Adrenal gland (tissue), 12 donors: ENCODE measurements around the gene TUBGCP6. TPM values are rescaled to one million over a fixed set of nuclear protein-coding genes. Genes with fewer than 3 reads are reported as not detected.

ENCODE experiments used
- DNase-seq, 7 donors: peaks; one replicate each; pipeline ENCODE4 v3.0.0-alpha.2; 2019 to 2020
- H3K27ac ChIP-seq, 5 donors: fragments of 200-600 bp; sonication (generic) in 4 of 5; 1 replicate in 3 of 5; 2 replicates in 2 of 5; pipeline versions ENCODE4 v1.5.1 to v1.8.0; 2016 to 2020; ENCODE audit warnings: mild to moderate bottlenecking in 1 of 5
- H3K27me3 ChIP-seq: fragments of 200-600 bp; 2 replicates; pipeline ENCODE4 v1.8.0; 2021
- H3K36me3 ChIP-seq, 2 donors: fragments of 200-600 bp; replicated peaks in 1 of 2; 1 replicate in 1 of 2; 2 replicates in 1 of 2; pipeline versions ENCODE4 v1.5.1 to v1.8.0; 2018 to 2022
- H3K4me1 ChIP-seq, 2 donors: fragments of 200-600 bp; replicated peaks in 1 of 2; 1 replicate in 1 of 2; 2 replicates in 1 of 2; pipeline versions ENCODE4 v1.5.1 to v1.8.0; 2018 to 2021
- H3K4me3 ChIP-seq, 4 donors: fragments of 200-600 bp; sonication (generic) in 3 of 4; one replicate each; pipeline ENCODE4 v1.5.1; 2016 to 2018
- H3K9me3 ChIP-seq, 3 donors: fragments of 200-600 bp; sonication (generic) in 1 of 3; replicated peaks in 1 of 3; 1 replicate in 2 of 3; 2 replicates in 1 of 3; pipeline versions ENCODE4 v1.5.1 to v1.8.0; 2016 to 2021
- CTCF ChIP-seq, 6 experiments: fragments of 450-650 bp in 4 of 6; fragments of 200-600 bp in 2 of 6; sonication (generic) in 1 of 6; IDR thresholded peaks; 1 replicate in 5 of 6; 2 replicates in 1 of 6; pipeline versions ENCODE4 v1.5.1 to v1.8.0; 2016 to 2021; ENCODE audit warnings: antibody characterized with exemption in 6 of 6, mild to moderate bottlenecking in 2 of 6, moderate library complexity in 1 of 6
- POLR2A ChIP-seq, 2 donors: fragments of 450-650 bp; IDR thresholded peaks; one replicate each; pipeline ENCODE4 v1.6.1; 2017; ENCODE audit warnings: antibody characterized with exemption in 2 of 2, mild to moderate bottlenecking in 2 of 2, moderate library complexity in 1 of 2
- WGBS, 4 donors: extraction: QIAGEN DNeasy Blood & Tissue Kit in 2 of 4; methylation state at CpG; one replicate each; pipeline versions ENCODE4 v1.1.5 to v1.1.7; 2013 to 2017; 5-methylcytosine and 5-hydroxymethylcytosine counted together
- intact Hi-C, 2 donors: fragments of 100-400 bp; cut with DNase I; formaldehyde crosslinking; loops; one replicate each; pipeline versions ENCODE4 v1.14.1 to v1.15.0; 2022 to 2023
- polyA plus RNA-seq, 3 donors: library from polyadenylated mRNA; stranded (reverse); fragments of 200-250 nt in 2 of 3; fragments of 350-450 nt in 1 of 3; fragmentation: Illumina TruSeq in 1 of 3; extraction: RNeasy Lipid Tissue Mini Kit (QIAGEN cat#74804) in 1 of 3; gene quantifications; one replicate each; pipeline ENCODE4 v1.2.3, GENCODE V29; 2013 to 2014
- total RNA-seq, 9 donors: library from RNA; depleted of rRNA in 4 of 9; stranded (reverse); fragments of >200 nt in 4 of 9; fragments of 120-200 nt in 1 of 9; fragmentation: NEBNext Ultra II Directional in 1 of 9; extraction: Animal tissue kit (Norgen Biotek cat#: 25700) in 1 of 9; gene quantifications; one replicate each; pipeline versions ENCODE4 v1.1.0 to v1.2.4, GENCODE V29; 2013 to 2023
- donor health status: healthy with polysubstance abuse.
- donor health status: Bipolar disorder and iron deficiency.
- donor health status: DM: yes; HTN: yes; CAD: no.
- donor health status: DM: no; HTN: no; CAD: no.
- donor health status: DM: no; HTN: no; CAD: no.
- donor health status: DM: yes; HTN: yes; CAD: no.

The TUBGCP6 gene
- total and polyA plus RNA-seq, 12 donors: 8.3 to 171 (median 47.4) TPM

DNA sequence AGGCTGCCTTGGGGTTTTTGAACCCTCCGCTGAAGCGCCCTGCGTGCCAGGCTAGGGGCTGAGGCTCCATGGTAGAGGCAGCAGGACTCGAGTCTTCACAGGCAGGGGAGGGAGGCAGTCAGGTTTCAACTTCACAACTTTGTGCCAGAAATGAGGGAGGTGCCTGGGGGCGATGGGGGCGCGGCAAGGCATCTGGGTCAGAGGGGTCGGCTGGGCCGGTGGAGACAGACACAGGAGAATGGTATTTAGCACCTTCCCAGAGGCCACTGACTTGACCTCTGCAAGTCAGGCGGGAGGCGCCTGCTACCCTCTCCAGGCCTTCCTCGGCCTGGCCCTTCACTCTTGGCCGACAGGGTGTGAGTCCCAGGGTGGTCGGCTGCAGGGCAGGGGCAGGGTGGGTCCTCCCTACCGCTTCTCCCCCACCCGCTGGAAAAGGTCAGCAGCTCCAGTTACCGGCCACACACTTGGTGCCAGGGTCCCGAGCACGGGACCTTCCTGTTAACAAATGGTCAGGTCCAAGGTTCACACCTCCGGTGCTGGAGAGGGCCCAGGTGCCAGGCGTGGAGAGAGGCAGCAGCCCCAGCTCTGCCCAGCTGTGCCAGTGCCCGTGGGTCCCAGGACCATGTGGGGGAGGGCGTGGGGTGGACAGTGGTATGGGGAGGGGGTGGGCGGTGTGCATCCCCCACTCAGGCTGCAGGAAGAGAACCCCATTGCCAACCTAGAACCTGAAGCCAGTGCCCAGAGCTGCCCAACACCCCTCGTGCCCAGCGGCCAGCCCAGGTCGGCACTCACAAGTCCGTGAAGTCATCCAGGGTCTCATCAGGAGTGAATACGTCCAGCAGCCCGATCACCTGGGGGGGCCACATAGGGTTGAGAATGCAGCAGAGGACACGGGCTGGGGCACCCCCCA is 12.9 kb upstream of the TUBGCP6 start:
- Histone ChIP-seq H3K36me3 (no peaks in the 10 kb centered on the region), H3K4me1 (no peaks in the 10 kb centered on the region), H3K27ac (no peak overlapping the region), H3K9me3 (no peaks in the 10 kb centered on the region), H3K27me3 (no peaks in the 10 kb centered on the region), H3K4me3 (no peak overlapping the region)
- DNase-seq: no peak
- TF ChIP-seq CTCF (IDR thresholded peaks at IDR 0.05) (no peak), POLR2A (IDR thresholded peaks at IDR 0.05) (no peak)
- WGBS, 4 donors: 70 to 81% (median 75%) methylated on average over 16 to 31 of the region's 31 CpGs
- intact Hi-C loops: loop anchor here in 1 of 2 donors (10.0 kb wide), 1 partner anchor 357 kb away; no protein-coding TSS in a partner anchor

DNA sequence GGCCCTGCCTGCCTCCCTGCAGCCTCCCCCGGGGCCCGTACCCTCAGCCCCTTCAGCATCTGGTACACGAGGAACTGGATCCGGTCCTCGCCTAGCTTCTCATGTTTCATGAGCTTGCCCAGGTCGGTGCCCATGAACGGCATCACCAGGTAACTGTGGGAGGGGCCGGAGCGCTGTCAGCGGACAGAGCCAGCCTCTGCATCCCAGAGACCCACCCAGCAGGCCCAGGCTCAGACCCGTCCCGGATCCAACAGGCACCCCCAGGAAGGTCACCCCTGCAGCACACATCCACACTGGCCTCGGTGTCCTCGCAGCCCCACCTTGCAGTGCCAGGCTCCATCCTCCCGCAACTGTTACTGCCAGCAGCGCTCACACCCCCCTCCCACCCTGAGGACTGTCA is 12.2 kb upstream of the TUBGCP6 start:
- no peak for DNase-seq
- H3K4me3 ChIP-seq: no peak overlapping the region

GRCh38 chr22:50256258-50256862 is 11.5 kb upstream of the TUBGCP6 start:
- TF ChIP-seq CTCF (IDR thresholded peaks at IDR 0.05) (no peak), POLR2A (IDR thresholded peaks at IDR 0.05) (no peak)
- no peak overlapping the region for H3K27ac ChIP-seq
- peaks cover 5 to 6% of the 10 kb centered on the region in 2 donors for H3K4me1 ChIP-seq
- H3K9me3 ChIP-seq: no peaks in the 10 kb centered on the region
- H3K4me3 ChIP-seq: no peak overlapping the region
- intact Hi-C loops: loop anchor here in 1 of 2 donors (10.0 kb wide), 1 partner anchor 358 kb away; no protein-coding TSS in a partner anchor
- H3K36me3 ChIP-seq: no peaks in the 10 kb centered on the region
- DNase-seq: no peak
- H3K27me3 ChIP-seq: no peaks in the 10 kb centered on the region
- 65 to 87% (median 79%) methylated on average over 6 to 12 of the region's 12 CpGs for WGBS, 4 donors

More for the DNA sequence above, 12.2 kb upstream of the TUBGCP6 start:
- intact Hi-C loops: loop anchor here in 1 of 2 donors (10.0 kb wide), 1 partner anchor 358 kb away; no protein-coding TSS in a partner anchor
- TF ChIP-seq POLR2A (IDR thresholded peaks at IDR 0.05) (no peak), CTCF (IDR thresholded peaks at IDR 0.05) (no peak)
- 72 to 82% (median 79%) methylated on average over 2 to 16 of the region's 16 CpGs for WGBS, 4 donors
- no peak overlapping the region for H3K27ac ChIP-seq
- no peaks in the 10 kb centered on the region for H3K27me3 ChIP-seq
- H3K4me1 ChIP-seq: no peaks in the 10 kb centered on the region
- H3K36me3 ChIP-seq: no peaks in the 10 kb centered on the region
- no peaks in the 10 kb centered on the region for H3K9me3 ChIP-seq

GRCh38 chr22:50255607-50256006 is 10.8 kb upstream of the TUBGCP6 start:
- Histone ChIP-seq H3K36me3 (no peaks in the 10 kb centered on the region), H3K27me3 (no peaks in the 10 kb centered on the region), H3K9me3 (no peaks in the 10 kb centered on the region), H3K27ac (no peak overlapping the region), H3K4me1 (peaks cover 10 to 11% of the 10 kb centered on the region in 2 donors), H3K4me3 (no peak overlapping the region)
- intact Hi-C loops: loop anchor here in 1 of 2 donors (10.0 kb wide), 1 partner anchor 359 kb away; no protein-coding TSS in a partner anchor
- no peak for TF ChIP-seq POLR2A (IDR thresholded peaks at IDR 0.05)
- no peak for TF ChIP-seq CTCF (IDR thresholded peaks at IDR 0.05)
- 86 to 92% (median 90%) methylated on average over 5 to 17 of the region's 17 CpGs for WGBS, 4 donors
- DNase-seq: no peak
